ENCODE results near the gene NEDD4L. TPM values are rescaled to one million over a fixed set of nuclear protein-coding genes. Genes with fewer than 3 reads are reported as not detected.
"Not testable (repeated sequence)": the region's sequence is repeated elsewhere in the genome, so short reads cannot be mapped to it uniquely, and the experiment has no call there.

Gene NEDD4L
- total RNA-seq, 2 experiments from 2014 or later = 11.2 to 13.7 TPM

DNA sequence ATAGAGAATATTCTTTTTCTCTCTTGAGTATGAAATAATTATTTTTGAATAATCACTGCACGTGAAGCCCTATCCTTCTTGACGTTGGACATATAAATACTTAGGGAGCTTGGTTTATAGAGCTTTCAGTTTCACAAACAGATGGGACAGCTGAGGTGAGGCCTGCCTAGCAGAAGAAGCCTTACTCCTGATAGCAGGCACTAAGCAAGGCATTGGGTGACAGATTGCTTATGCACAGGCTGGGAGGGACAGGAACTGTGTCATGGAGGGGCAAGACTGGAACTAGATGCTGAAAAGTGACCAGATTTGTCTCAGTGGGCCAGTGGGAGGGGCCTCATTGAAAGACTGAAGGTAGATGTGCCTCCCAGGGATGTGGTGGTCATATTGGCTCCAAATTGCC lies 220.8 kb downstream of the NEDD4L start:
- Mint-ChIP-seq H3K4me3 (no peak overlapping the region), H3K27me3 (no peaks in the 10 kb centered on the region), H3K4me1 (ENCODE audit: low read depth) (no peaks in the 10 kb centered on the region), H3K27ac (no peak overlapping the region), H3K36me3 (ENCODE audit: low read depth) (no peaks in the 10 kb centered on the region), H3K9me3 (no peaks in the 10 kb centered on the region)
- Histone ChIP-seq H3K9me3 (ENCODE audit: control insufficient read depth in 1 of 2, insufficient read depth in 1 of 2, low read length in 2 of 2) (no peaks in the 10 kb centered on the region), H3K27ac (ENCODE audit: low read depth in 1 of 2, low read length in 2 of 2) (no peak overlapping the region), H3K27me3 (ENCODE audit: control insufficient read depth in 1 of 2, insufficient read depth in 2 of 2, low read length in 2 of 2) (no peaks in the 10 kb centered on the region), H3K36me3 (ENCODE audit: insufficient read depth, low read length) (no peaks in the 10 kb centered on the region), H3K4me1 (ENCODE audit: insufficient read depth, low read length) (no peaks in the 10 kb centered on the region), H3K4me3 (ENCODE audit: low read length) (no peak overlapping the region)
- DNase-seq (no peak), ATAC-seq (ENCODE audit: poor library complexity) (no peak)
- ChIA-PET CTCF (no interaction called here), POLR2A (no interaction called here)
- TF ChIP-seq, protein P1, sequence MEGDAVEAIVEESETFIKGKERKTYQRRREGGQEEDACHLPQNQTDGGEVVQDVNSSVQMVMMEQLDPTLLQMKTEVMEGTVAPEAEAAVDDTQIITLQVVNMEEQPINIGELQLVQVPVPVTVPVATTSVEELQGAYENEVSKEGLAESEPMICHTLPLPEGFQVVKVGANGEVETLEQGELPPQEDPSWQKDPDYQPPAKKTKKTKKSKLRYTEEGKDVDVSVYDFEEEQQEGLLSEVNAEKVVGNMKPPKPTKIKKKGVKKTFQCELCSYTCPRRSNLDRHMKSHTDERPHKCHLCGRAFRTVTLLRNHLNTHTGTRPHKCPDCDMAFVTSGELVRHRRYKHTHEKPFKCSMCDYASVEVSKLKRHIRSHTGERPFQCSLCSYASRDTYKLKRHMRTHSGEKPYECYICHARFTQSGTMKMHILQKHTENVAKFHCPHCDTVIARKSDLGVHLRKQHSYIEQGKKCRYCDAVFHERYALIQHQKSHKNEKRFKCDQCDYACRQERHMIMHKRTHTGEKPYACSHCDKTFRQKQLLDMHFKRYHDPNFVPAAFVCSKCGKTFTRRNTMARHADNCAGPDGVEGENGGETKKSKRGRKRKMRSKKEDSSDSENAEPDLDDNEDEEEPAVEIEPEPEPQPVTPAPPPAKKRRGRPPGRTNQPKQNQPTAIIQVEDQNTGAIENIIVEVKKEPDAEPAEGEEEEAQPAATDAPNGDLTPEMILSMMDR (IDR thresholded peaks at IDR 0.05) = no peak
- intact Hi-C loops (cut with DNase I, micrococcal nuclease) = no loop called here

DNA sequence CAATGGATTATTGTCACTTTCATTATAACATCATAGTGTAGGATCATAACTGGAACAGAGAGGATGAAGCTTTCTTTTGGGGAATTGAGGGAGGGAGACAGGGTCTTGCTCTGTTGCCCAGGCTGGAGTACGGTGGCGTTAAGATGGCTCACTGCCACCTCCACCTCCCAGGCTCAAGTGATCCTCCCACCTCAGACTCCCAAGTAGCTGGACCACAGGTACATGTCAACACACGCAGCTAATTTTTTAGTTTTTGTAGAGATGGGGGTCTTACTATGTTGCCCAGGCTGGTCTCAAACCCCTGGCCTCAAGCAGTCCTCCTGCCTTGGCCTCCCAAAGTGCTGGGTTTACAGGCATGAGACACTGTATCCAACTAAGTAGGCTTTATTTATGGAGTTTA lies 221.5 kb downstream of the NEDD4L start:
- DNase-seq; H3K36me3 Mint-ChIP-seq (ENCODE audit: low read depth); H3K27ac ChIP-seq (ENCODE audit: low read depth in 1 of 2, low read length in 2 of 2); H3K27me3 Mint-ChIP-seq; H3K4me1 ChIP-seq (ENCODE audit: insufficient read depth, low read length); H3K4me3 ChIP-seq (ENCODE audit: low read length); H3K27me3 ChIP-seq (ENCODE audit: control insufficient read depth in 1 of 2, insufficient read depth in 2 of 2, low read length in 2 of 2); POLR2A ChIA-PET; ATAC-seq (ENCODE audit: poor library complexity); CTCF ChIA-PET; H3K9me3 Mint-ChIP-seq; H3K9me3 ChIP-seq (ENCODE audit: control insufficient read depth in 1 of 2, insufficient read depth in 1 of 2, low read length in 2 of 2); H3K4me1 Mint-ChIP-seq (ENCODE audit: low read depth); H3K36me3 ChIP-seq (ENCODE audit: insufficient read depth, low read length); H3K4me3 Mint-ChIP-seq; intact Hi-C loops (cut with DNase I, micrococcal nuclease); H3K27ac Mint-ChIP-seq: not testable (repeated sequence)

DNA sequence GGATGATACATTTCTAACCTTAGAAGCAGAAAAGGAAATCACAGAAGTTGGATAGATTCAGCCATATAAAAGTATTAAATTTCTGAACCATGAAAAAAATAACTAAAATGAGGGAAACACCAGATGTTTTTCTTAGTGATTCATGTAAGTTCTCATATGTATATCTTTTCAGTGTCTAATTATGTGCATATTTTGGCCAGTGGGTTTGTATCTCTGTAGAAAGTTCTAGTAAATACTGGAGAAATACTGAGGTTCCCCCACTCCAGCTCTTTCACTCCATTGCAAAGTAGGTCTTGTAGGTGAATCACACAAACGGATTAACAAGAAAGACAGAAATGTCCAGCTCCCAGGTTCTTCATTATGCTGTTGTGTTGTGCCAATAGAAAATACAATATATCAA lies 222.3 kb downstream of the NEDD4L start:
- Mint-ChIP-seq H3K27ac (no peak overlapping the region), H3K36me3 (ENCODE audit: low read depth) (no peaks in the 10 kb centered on the region), H3K4me1 (ENCODE audit: low read depth) (no peaks in the 10 kb centered on the region), H3K9me3 (no peaks in the 10 kb centered on the region), H3K4me3 (no peak overlapping the region), H3K27me3 (no peaks in the 10 kb centered on the region)
- TF ChIP-seq, protein P1 (IDR thresholded peaks at IDR 0.05) = no peak
- ATAC-seq (ENCODE audit: poor library complexity) (no peak), DNase-seq (no peak)
- intact Hi-C loops (cut with DNase I, micrococcal nuclease) = no loop called here
- Histone ChIP-seq H3K4me3 (ENCODE audit: low read length) (no peak overlapping the region), H3K4me1 (ENCODE audit: insufficient read depth, low read length) (no peaks in the 10 kb centered on the region), H3K36me3 (ENCODE audit: insufficient read depth, low read length) (no peaks in the 10 kb centered on the region), H3K27ac (ENCODE audit: low read depth in 1 of 2, low read length in 2 of 2) (no peak overlapping the region), H3K27me3 (ENCODE audit: control insufficient read depth in 1 of 2, insufficient read depth in 2 of 2, low read length in 2 of 2) (no peaks in the 10 kb centered on the region), H3K9me3 (ENCODE audit: control insufficient read depth in 1 of 2, insufficient read depth in 1 of 2, low read length in 2 of 2) (no peaks in the 10 kb centered on the region)
- POLR2A ChIA-PET = no interaction called here
- CTCF ChIA-PET = no interaction called here

DNA sequence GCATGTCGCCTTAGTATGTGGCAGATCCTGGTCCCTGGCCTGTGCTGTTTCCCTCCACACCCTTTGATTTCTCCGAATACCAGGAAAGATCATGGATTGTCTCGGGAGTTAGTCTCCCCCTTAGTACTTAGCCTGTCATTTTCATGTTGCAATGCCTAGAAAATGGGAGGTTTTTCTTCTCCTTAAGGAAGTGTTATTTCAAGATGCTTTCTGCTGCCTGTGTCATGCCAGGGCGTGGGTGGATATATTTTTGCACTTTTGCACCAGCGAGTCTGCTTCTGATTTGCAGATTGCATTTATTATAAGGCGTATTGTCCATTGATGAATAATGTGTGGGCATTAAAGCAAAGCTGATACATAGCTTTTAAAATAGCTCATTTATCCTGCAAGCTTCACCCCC lies 223.5 kb downstream of the NEDD4L start:
- H3K36me3 Mint-ChIP-seq (ENCODE audit: low read depth) = no peaks in the 10 kb centered on the region
- no peaks in the 10 kb centered on the region for H3K9me3 Mint-ChIP-seq
- intact Hi-C loops (cut with DNase I, micrococcal nuclease) = no loop called here
- H3K36me3 ChIP-seq (ENCODE audit: insufficient read depth, low read length) = no peaks in the 10 kb centered on the region
- DNase-seq = no peak
- TF ChIP-seq, protein P1 (IDR thresholded peaks at IDR 0.05) = no peak
- H3K4me3 ChIP-seq (ENCODE audit: low read length) = no peak overlapping the region
- H3K4me3 Mint-ChIP-seq = no peak overlapping the region
- ChIA-PET CTCF (no interaction called here), POLR2A (no interaction called here)
- no peaks in the 10 kb centered on the region for H3K9me3 ChIP-seq (ENCODE audit: control insufficient read depth in 1 of 2, insufficient read depth in 1 of 2, low read length in 2 of 2)
- no peak overlapping the region for H3K27ac ChIP-seq (ENCODE audit: low read depth in 1 of 2, low read length in 2 of 2)
- no peak overlapping the region for H3K27ac Mint-ChIP-seq
- peaks cover 4% of the 10 kb centered on the region for H3K4me1 ChIP-seq (ENCODE audit: insufficient read depth, low read length)
- peaks cover 3% of the 10 kb centered on the region for H3K4me1 Mint-ChIP-seq (ENCODE audit: low read depth)
- no peaks in the 10 kb centered on the region for H3K27me3 ChIP-seq (ENCODE audit: control insufficient read depth in 1 of 2, insufficient read depth in 2 of 2, low read length in 2 of 2)
- ATAC-seq (ENCODE audit: poor library complexity) = no peak
- no peaks in the 10 kb centered on the region for H3K27me3 Mint-ChIP-seq

Measured in CD4-positive, alpha-beta T cell (primary cell).